ENCODE data around the gene CTSL.
A peak's percentile ranks its signal among the peaks of the same experiment; 100 is the strongest.

Gene CTSL

GRCh38 chr9:87695523-87695922 is 30.4 kb upstream of the CTSL start:
- H3K9me3 Mint-ChIP-seq = peaks cover 20% of the 10 kb centered on the region
- H3K27me3 Mint-ChIP-seq (ENCODE audit: low read depth) = no peaks in the 10 kb centered on the region
- H3K36me3 Mint-ChIP-seq (ENCODE audit: low read depth) = peaks cover 80% of the 10 kb centered on the region
- no peak for TF ChIP-seq CTCF (IDR thresholded peaks at IDR 0.05; ENCODE audit: unreplicated experiment in 3 of 3)
- no peaks in the 10 kb centered on the region for H3K4me1 Mint-ChIP-seq
- H3K27ac Mint-ChIP-seq = peak overlapping the region in 1 of 3 experiments; percentile 52
- H3K4me3 Mint-ChIP-seq = no peak overlapping the region

GRCh38 chr9:87696641-87697040 is 29.3 kb upstream of the CTSL start:
- Mint-ChIP-seq H3K27ac (no peak overlapping the region), H3K27me3 (ENCODE audit: low read depth) (no peaks in the 10 kb centered on the region), H3K36me3 (ENCODE audit: low read depth) (peaks cover 71% of the 10 kb centered on the region), H3K9me3 (peaks cover 10% of the 10 kb centered on the region), H3K4me3 (no peak overlapping the region), H3K4me1 (no peaks in the 10 kb centered on the region)
- no peak for TF ChIP-seq CTCF (IDR thresholded peaks at IDR 0.05; ENCODE audit: unreplicated experiment in 3 of 3)

- peaks cover 5% of the 10 kb centered on the region for H3K4me1 Mint-ChIP-seq
- no peak overlapping the region for H3K4me3 Mint-ChIP-seq
- H3K27ac Mint-ChIP-seq = no peak overlapping the region
- H3K36me3 Mint-ChIP-seq (ENCODE audit: low read depth) = peaks cover 58% of the 10 kb centered on the region
- no peaks in the 10 kb centered on the region for H3K27me3 Mint-ChIP-seq (ENCODE audit: low read depth)
- no peaks in the 10 kb centered on the region for H3K9me3 Mint-ChIP-seq
- no peak for TF ChIP-seq CTCF (IDR thresholded peaks at IDR 0.05; ENCODE audit: unreplicated experiment in 3 of 3)
Measured at GRCh38 chr9:87698069-87698809, 27.7 kb upstream of the CTSL start.

GRCh38 chr9:87699835-87700234 is 26.1 kb upstream of the CTSL start:
- H3K4me3 Mint-ChIP-seq = no peak overlapping the region

GRCh38 chr9:87701491-87701890 is 24.4 kb upstream of the CTSL start:
- H3K27ac Mint-ChIP-seq = peak overlapping the region in 1 of 3 experiments; percentile 80

More at GRCh38 chr9:87699835-87700234, 26.1 kb upstream of the CTSL start:
- Mint-ChIP-seq H3K27me3 (ENCODE audit: low read depth) (no peaks in the 10 kb centered on the region), H3K9me3 (no peaks in the 10 kb centered on the region), H3K27ac (peak overlapping the region in 1 of 3 experiments; percentile 32), H3K36me3 (ENCODE audit: low read depth) (peaks cover 59% of the 10 kb centered on the region), H3K4me1 (peaks cover 5% of the 10 kb centered on the region)
- no peak for TF ChIP-seq CTCF (IDR thresholded peaks at IDR 0.05; ENCODE audit: unreplicated experiment in 3 of 3)

More at GRCh38 chr9:87701491-87701890, 24.4 kb upstream of the CTSL start:
- Mint-ChIP-seq H3K4me3 (no peak overlapping the region), H3K9me3 (no peaks in the 10 kb centered on the region), H3K27me3 (ENCODE audit: low read depth) (no peaks in the 10 kb centered on the region), H3K4me1 (peaks cover 5% of the 10 kb centered on the region), H3K36me3 (ENCODE audit: low read depth) (peaks cover 60% of the 10 kb centered on the region)
- no peak for TF ChIP-seq CTCF (IDR thresholded peaks at IDR 0.05; ENCODE audit: unreplicated experiment in 3 of 3)
